Measurements from ENCODE around the gene TMEM270. TPM values are rescaled to one million over a fixed set of nuclear protein-coding genes. Genes with fewer than 3 reads are reported as not detected.
"Not testable (repeated sequence)": the region's sequence is repeated elsewhere in the genome, so short reads cannot be mapped to it uniquely, and the experiment has no call there.

The TMEM270 gene
- total and polyA plus RNA-seq, 10 of the 15 experiments (the other 5 are each of a cell fraction or from before 2014, with no cell fraction given), result not detected

DNA sequence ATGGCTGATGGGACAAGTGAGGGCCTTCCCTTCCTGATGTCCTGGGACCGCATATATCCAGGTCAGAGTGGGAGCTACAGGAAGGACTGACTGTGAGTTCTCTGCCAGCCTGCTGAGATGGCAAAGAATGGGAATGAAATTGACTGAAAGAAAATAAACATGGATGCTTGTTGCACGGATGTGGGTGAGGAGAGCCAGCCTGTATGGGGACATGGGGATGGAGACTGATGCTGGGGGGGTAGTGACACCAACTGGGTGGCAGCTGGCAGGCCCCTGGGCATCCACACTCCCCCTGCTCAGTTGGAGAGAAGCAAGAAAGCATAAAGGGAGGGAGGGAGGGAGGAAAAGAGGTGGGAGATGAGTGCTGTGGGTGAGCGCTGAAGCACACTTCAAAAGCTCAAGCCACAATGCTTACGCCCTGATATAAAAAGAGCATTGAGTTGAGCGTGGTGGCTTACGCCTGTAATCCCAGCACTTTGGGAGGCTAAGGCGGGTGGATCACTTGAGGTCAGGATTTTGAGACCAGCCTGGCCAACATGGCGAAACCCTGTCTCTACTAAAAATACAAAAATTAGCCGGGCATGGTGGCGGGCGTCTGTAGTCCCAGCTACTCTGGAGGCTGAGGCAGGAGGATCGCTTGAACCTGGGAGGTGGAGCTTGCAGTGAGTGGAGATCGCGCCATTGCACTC, 39.2 kb upstream of the TMEM270 start:
- FAIRE-seq; ATAC-seq; H3K4me1 ChIP-seq (ENCODE audit: control insufficient read depth, insufficient read depth, low read length); H3K4me3 ChIP-seq; POLR2A ChIA-PET; intact Hi-C loops (cut with micrococcal nuclease; ENCODE audit: unreplicated experiment); H3K27ac ChIP-seq (ENCODE audit: control insufficient read depth, insufficient read depth); in situ Hi-C loops (cut with MboI); H3K9ac ChIP-seq (ENCODE audit: control insufficient read depth, insufficient read depth, low read length); H3K27me3 ChIP-seq (replicated peaks in 1 of 2; ENCODE audit: control insufficient read depth in 2 of 2, insufficient read depth in 2 of 2, low read length in 1 of 2); H3K9me3 ChIP-seq (replicated peaks; ENCODE audit: control insufficient read depth, insufficient read depth, low read length); SMC1A ChIA-PET (ENCODE audit: uncharacterized antibody, unreplicated experiment); H3K79me2 ChIP-seq (ENCODE audit: control insufficient read depth, insufficient read depth, low read length); DNase-seq (ENCODE audit: low read depth, low spot score); BruUV-seq (replicated peaks); RAD21 ChIA-PET (ENCODE audit: unreplicated experiment); H3K4me2 ChIP-seq (ENCODE audit: control insufficient read depth, insufficient read depth); H2AFZ ChIP-seq (ENCODE audit: control insufficient read depth, low read depth, low read length); H4K20me1 ChIP-seq (ENCODE audit: control insufficient read depth, insufficient read depth); H3K36me3 ChIP-seq (ENCODE audit: control insufficient read depth in 2 of 2, insufficient read depth in 2 of 2, low read length in 1 of 2): not testable (repeated sequence)
- CTCF ChIA-PET, result interaction anchor here (0.8 kb wide), 1 partner anchor 10 kb away, joined by 3 read pairs; no protein-coding TSS in a partner anchor
- WGBS (ENCODE audit: insufficient coverage, insufficient replicate concordance, low lambda C conversion rate, missing lambda C conversion rate), result 46% methylated on average over 14 of the region's 14 CpGs

DNA sequence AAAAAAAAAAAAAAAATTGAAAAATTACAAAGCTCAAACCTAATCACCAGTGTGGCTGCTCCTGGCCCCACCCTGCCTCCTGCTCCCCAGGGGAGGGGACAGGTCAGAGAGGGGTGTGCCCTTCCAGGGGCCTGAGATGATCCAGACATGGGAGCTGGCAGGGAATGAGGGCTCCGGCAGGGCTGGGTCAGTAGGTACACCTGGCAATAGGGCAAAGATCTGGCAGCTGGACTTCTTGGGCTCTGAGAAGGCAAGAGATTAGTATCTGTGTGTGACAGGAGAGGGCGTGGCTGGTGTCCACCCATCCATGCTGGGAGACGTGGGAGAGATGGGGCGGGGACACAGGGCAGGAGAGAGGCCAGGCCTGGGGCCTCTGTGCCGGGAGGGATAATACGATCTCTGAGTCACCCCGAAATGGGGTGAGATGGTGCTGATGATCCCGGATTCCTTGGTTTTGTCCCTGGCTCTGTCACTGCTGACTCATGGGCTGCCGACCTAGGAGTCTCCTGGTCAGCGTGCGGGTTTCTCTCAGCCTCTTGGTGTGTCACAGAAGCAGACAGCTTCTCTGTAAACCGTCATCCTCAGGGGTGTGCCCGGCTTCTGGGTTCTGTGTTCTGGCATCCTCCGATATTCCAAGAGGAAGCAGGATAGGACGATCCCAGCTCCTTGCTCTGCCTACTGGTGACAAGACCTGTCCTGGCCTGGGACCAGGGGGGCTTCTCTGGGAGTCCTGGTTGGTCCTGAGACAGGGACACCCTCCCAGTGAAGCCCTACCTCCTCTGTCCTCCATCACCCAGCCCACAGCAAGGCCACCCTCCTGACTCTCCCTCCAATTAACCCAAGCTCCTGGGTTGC, 38.4 kb upstream of the TMEM270 start:
- Histone ChIP-seq H3K4me1 (ENCODE audit: control insufficient read depth, insufficient read depth, low read length) (peaks cover 7% of the 10 kb centered on the region), H3K27me3 (replicated peaks in 1 of 2; ENCODE audit: control insufficient read depth in 2 of 2, insufficient read depth in 2 of 2, low read length in 1 of 2) (peaks cover 0 to 3% of the 10 kb centered on the region in 2 experiments; a peak in 3 of 4 replicates), H3K4me2 (ENCODE audit: control insufficient read depth, insufficient read depth) (no peak overlapping the region), H3K27ac (ENCODE audit: control insufficient read depth, insufficient read depth) (no peak overlapping the region), H3K36me3 (ENCODE audit: control insufficient read depth in 2 of 2, insufficient read depth in 2 of 2, low read length in 1 of 2) (no peaks in the 10 kb centered on the region), H3K9me3 (replicated peaks; ENCODE audit: control insufficient read depth, insufficient read depth, low read length) (no peaks in the 10 kb centered on the region), H4K20me1 (ENCODE audit: control insufficient read depth, insufficient read depth) (no peaks in the 10 kb centered on the region), H2AFZ (ENCODE audit: control insufficient read depth, low read depth, low read length) (no peak overlapping the region), H3K9ac (ENCODE audit: control insufficient read depth, insufficient read depth, low read length) (no peak overlapping the region), H3K4me3 (no peak overlapping the region), H3K79me2 (ENCODE audit: control insufficient read depth, insufficient read depth, low read length) (no peaks in the 10 kb centered on the region)
- intact Hi-C loops (cut with micrococcal nuclease; ENCODE audit: unreplicated experiment), result no loop called here
- POLR2A ChIA-PET, result no interaction called here
- no peak for DNase-seq (ENCODE audit: low read depth, low spot score)
- ATAC-seq, result no peak
- WGBS (ENCODE audit: insufficient coverage, insufficient replicate concordance, low lambda C conversion rate, missing lambda C conversion rate), result 41% methylated on average over 15 of the region's 15 CpGs
- in situ Hi-C loops (cut with MboI), result no loop called here
- no peak for FAIRE-seq
- BruUV-seq (replicated peaks), result no TSS peak
- RAD21 ChIA-PET (ENCODE audit: unreplicated experiment), result no interaction called here
- SMC1A ChIA-PET (ENCODE audit: uncharacterized antibody, unreplicated experiment), result interaction anchor here (1.0 kb wide), 1 partner anchor 11 kb away, joined by 3 read pairs; no protein-coding TSS in a partner anchor
- CTCF ChIA-PET, result interaction anchor here (0.8 to 1.3 kb wide), 2 partner anchors 10 to 32 kb away, joined by 3 to 7 read pairs; no protein-coding TSS in a partner anchor
- TF ChIP-seq, protein P1, sequence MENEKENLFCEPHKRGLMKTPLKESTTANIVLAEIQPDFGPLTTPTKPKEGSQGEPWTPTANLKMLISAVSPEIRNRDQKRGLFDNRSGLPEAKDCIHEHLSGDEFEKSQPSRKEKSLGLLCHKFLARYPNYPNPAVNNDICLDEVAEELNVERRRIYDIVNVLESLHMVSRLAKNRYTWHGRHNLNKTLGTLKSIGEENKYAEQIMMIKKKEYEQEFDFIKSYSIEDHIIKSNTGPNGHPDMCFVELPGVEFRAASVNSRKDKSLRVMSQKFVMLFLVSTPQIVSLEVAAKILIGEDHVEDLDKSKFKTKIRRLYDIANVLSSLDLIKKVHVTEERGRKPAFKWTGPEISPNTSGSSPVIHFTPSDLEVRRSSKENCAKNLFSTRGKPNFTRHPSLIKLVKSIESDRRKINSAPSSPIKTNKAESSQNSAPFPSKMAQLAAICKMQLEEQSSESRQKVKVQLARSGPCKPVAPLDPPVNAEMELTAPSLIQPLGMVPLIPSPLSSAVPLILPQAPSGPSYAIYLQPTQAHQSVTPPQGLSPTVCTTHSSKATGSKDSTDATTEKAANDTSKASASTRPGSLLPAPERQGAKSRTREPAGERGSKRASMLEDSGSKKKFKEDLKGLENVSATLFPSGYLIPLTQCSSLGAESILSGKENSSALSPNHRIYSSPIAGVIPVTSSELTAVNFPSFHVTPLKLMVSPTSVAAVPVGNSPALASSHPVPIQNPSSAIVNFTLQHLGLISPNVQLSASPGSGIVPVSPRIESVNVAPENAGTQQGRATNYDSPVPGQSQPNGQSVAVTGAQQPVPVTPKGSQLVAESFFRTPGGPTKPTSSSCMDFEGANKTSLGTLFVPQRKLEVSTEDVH (IDR thresholded peaks at IDR 0.05; ENCODE audit: low read depth, partially characterized antibody), result no peak
- TF ChIP-seq MXI1 (IDR thresholded peaks at IDR 0.05; ENCODE audit: low read depth, low read length), result no peak
- TF ChIP-seq POLR2A (IDR thresholded peaks at IDR 0.05; ENCODE audit: low read depth, low read length), result no peak
- no peak for TF ChIP-seq SMC3 (IDR thresholded peaks at IDR 0.05; ENCODE audit: borderline replicate concordance, low read length)
- TF ChIP-seq HDAC6 (IDR thresholded peaks at IDR 0.05; ENCODE audit: unreplicated experiment), result no peak
- TF ChIP-seq RUNX3 (IDR thresholded peaks at IDR 0.05; ENCODE audit: low read length), result no peak
- TF ChIP-seq, protein P2, sequence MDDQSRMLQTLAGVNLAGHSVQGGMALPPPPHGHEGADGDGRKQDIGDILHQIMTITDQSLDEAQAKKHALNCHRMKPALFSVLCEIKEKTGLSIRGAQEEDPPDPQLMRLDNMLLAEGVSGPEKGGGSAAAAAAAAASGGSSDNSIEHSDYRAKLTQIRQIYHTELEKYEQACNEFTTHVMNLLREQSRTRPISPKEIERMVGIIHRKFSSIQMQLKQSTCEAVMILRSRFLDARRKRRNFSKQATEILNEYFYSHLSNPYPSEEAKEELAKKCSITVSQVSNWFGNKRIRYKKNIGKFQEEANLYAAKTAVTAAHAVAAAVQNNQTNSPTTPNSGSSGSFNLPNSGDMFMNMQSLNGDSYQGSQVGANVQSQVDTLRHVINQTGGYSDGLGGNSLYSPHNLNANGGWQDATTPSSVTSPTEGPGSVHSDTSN (IDR thresholded peaks at IDR 0.05; ENCODE audit: insufficient replicate concordance, low read depth, low read length), result no peak
